Prostate gland (tissue), 2 donors: Measurements from ENCODE around the gene CCDC198. TPM values are rescaled to one million over a fixed set of nuclear protein-coding genes. Genes with fewer than 3 reads are reported as not detected.

Experiments used
- DNase-seq: peaks from one replicate; pipeline ENCODE4 v3.0.0-alpha.2; 2019; ENCODE audit warnings: low spot score
- H3K27ac ChIP-seq, 2 donors: fragments of 200-600 bp; sonication (generic); 2 replicates each; pipeline ENCODE4 v1.5.1; 2017 to 2019
- H3K27me3 ChIP-seq: fragments of 200-600 bp; sonication (generic); replicated peaks from 2 replicates; pipeline ENCODE4 v1.5.1; 2019; ENCODE audit not compliant: insufficient read depth
- H3K36me3 ChIP-seq, 2 donors: fragments of 200-600 bp; sonication (generic); 1 replicate in 1 of 2; 2 replicates in 1 of 2; pipeline versions ENCODE4 v1.5.1 to v1.8.1; 2017 to 2019
- H3K4me1 ChIP-seq: fragments of 200-600 bp; sonication (generic); replicated peaks from 2 replicates; pipeline ENCODE4 v1.5.1; 2019
- H3K4me3 ChIP-seq, 2 donors: fragments of 200-600 bp; sonication (generic); 2 replicates each; pipeline ENCODE4 v1.5.1; 2017 to 2019
- H3K9me3 ChIP-seq: fragments of 200-600 bp; sonication (generic); 2 replicates; pipeline ENCODE4 v1.5.1; 2017
- CTCF ChIP-seq, 4 experiments: fragments of 200-600 bp in 2 of 4; fragments of 450-650 bp in 2 of 4; sonication (generic) in 2 of 4; IDR thresholded peaks; 1 replicate in 3 of 4; 2 replicates in 1 of 4; pipeline ENCODE4 v1.5.1; 2016 to 2019; ENCODE audit warnings: antibody characterized with exemption in 4 of 4, mild to moderate bottlenecking in 2 of 4, moderate library complexity in 2 of 4
- POLR2A ChIP-seq: fragments of 450-650 bp; IDR thresholded peaks from one replicate; pipeline ENCODE4 v1.6.1; 2016; ENCODE audit warnings: antibody characterized with exemption, mild to moderate bottlenecking
- POLR2AphosphoS5 ChIP-seq: sonication (generic); formaldehyde crosslinking; IDR thresholded peaks from one replicate; pipeline ENCODE4 v1.6.1; 2017; ENCODE audit warnings: antibody characterized with exemption
- WGBS: methylation state at CpG from one replicate; pipeline ENCODE4 v1.1.5; 2018; 5-methylcytosine and 5-hydroxymethylcytosine counted together
- intact Hi-C: fragments of 100-400 bp; cut with DNase I; formaldehyde crosslinking; loops from one replicate; pipeline ENCODE4 v1.14.2; 2022
- total RNA-seq, 2 donors: library from RNA; depleted of rRNA; stranded (reverse); fragments of >200 nt; gene quantifications; one replicate each; pipeline ENCODE4 v1.1.0, GENCODE V29; 2016

The CCDC198 gene
- total RNA-seq, 2 donors from 2014 or later, result not detected

DNA sequence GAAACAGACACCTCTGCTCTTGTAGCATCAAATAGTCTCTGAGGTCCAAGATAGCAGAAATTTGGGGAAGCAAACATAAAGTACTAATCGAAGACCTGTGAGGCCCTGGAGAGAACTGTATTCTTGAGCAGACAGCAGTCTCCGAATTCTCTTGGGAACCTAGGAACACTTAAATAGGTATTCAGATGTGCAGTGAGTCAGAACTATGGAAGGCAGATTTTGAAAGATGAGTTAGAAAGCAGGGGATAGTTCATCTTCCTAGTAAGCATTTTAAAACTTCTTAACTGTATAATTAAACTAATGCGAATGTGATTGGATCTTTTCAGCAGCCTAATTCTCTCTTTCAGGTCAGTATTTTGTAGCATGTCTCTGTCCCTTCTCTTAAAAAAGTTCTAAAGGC lies 72.7 kb downstream of the CCDC198 start:
- 85% methylated on average over 3 of the region's 3 CpGs for WGBS
- Histone ChIP-seq H3K4me3 (no peak overlapping the region), H3K27me3 (no peaks in the 10 kb centered on the region), H3K9me3 (no peaks in the 10 kb centered on the region), H3K27ac (no peak overlapping the region), H3K36me3 (no peaks in the 10 kb centered on the region), H3K4me1 (no peaks in the 10 kb centered on the region)
- TF ChIP-seq POLR2A (no peak), CTCF (IDR thresholded peaks at IDR 0.05) (no peak), POLR2AphosphoS5 (no peak)
- intact Hi-C loops, result no loop called here
- no peak for DNase-seq

DNA sequence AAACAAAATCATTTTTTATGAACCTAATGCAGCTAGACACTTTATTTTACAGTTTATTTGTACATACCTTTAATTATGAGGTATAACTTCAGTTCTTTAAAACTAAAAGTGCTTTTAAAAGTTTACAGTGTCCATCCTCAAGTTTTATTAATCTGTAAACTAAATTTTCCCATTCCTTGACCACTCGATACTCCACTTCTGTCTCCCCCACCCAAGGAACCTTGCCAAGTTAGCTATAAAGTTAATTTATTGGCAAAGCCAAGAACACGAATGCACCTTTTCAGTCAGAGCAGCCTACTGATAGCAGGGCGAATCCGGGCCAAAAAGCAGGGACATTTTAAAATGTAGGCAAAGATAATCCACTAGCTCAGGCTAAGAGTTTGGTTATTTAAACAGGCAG lies 73.6 kb downstream of the CCDC198 start:
- intact Hi-C loops, result no loop called here
- no peak overlapping the region for H3K27ac ChIP-seq
- no peaks in the 10 kb centered on the region for H3K4me1 ChIP-seq
- 13% methylated on average over 4 of the region's 4 CpGs for WGBS
- DNase-seq, result no peak
- H3K9me3 ChIP-seq, result no peaks in the 10 kb centered on the region
- H3K27me3 ChIP-seq, result no peaks in the 10 kb centered on the region
- TF ChIP-seq POLR2A, result no peak
- TF ChIP-seq CTCF (IDR thresholded peaks at IDR 0.05), result no peak
- TF ChIP-seq POLR2AphosphoS5, result no peak
- no peak overlapping the region for H3K4me3 ChIP-seq
- no peaks in the 10 kb centered on the region for H3K36me3 ChIP-seq

Other genes starting within 250 kb of the CCDC198 start
- gene EXOC5, start 225.0 kb downstream of the CCDC198 start, total RNA-seq, result 10 to 100 TPM; 27.4 to 48.7 TPM
- gene AP5M1, start 224.9 kb downstream of the CCDC198 start, total RNA-seq, result 10 to 100 TPM; 17.5 to 22.6 TPM
- 10 to 100 TPM; 13.7 to 27.5 TPM for gene NAA30, start 103.3 kb downstream of the CCDC198 start, total RNA-seq